Panc1 (cell line): ENCODE measurements around the gene TGFB3. TPM values are rescaled to one million over a fixed set of nuclear protein-coding genes. Genes with fewer than 3 reads are reported as not detected.

Source experiments
- ATAC-seq: fragments of 200-7000 bp; cut with Tn5 transposase; 2 replicates; pipeline ENCODE4 v1.9.1; 2020; ENCODE audit warnings: mild to moderate bottlenecking, moderate library complexity
- BruUV-seq: library from RNA; stranded (reverse); fragments of 400-500 nt; replicated peaks from 2 replicates; lab custom pipeline; 2021; lab: Mats Ljungman, UMichigan
- CTCF ChIA-PET: fragments of 300-600 bp; sonication (Branson Sonifier 250); formaldehyde crosslinking; loops from one replicate; lab custom pipeline; 2022; ENCODE audit warnings: antibody characterized with exemption; lab: Charles Lee
- POLR2A ChIA-PET: fragments of 300-600 bp; sonication (Branson Sonifier 250); formaldehyde crosslinking; loops from one replicate; lab custom pipeline; 2022; ENCODE audit warnings: antibody characterized with exemption; lab: Charles Lee
- DNase-seq: peaks from one replicate; pipeline ENCODE4 v3.0.0-alpha.2; 2010; ENCODE audit warnings: low read depth, low spot score
- H3K27ac ChIP-seq: 2 replicates; pipeline ENCODE4 v1.5.1; 2011; ENCODE audit warnings: mild to moderate bottlenecking, low read length, inconsistent platforms
- H3K27me3 ChIP-seq: fragments of 200-500 bp; sonication (Bioruptor generic); 2 replicates; pipeline ENCODE4 v1.6.0; 2014; ENCODE audit warnings: low read length, inconsistent platforms; ENCODE audit not compliant: control insufficient read depth, insufficient read depth
- H3K36me3 ChIP-seq: fragments of 200-500 bp; sonication (Bioruptor generic); 2 replicates; pipeline ENCODE4 v1.5.1; 2014; ENCODE audit warnings: inconsistent platforms, mild to moderate bottlenecking, low read length, moderate library complexity; ENCODE audit not compliant: control insufficient read depth, insufficient read depth
- H3K4me1 ChIP-seq: 2 replicates; pipeline ENCODE4 v1.5.1; 2011; ENCODE audit warnings: inconsistent platforms, mild to moderate bottlenecking, low read length, moderate library complexity; ENCODE audit not compliant: control insufficient read depth, insufficient read depth
- H3K4me3 ChIP-seq, 2 experiments: 2 replicates each; pipeline ENCODE4 v1.5.1; 2011 to 2012; ENCODE audit warnings: low read depth in 2 of 2, low read length in 2 of 2, mild to moderate bottlenecking in 2 of 2, inconsistent platforms in 1 of 2, moderate library complexity in 1 of 2
- H3K9me3 ChIP-seq: fragments of 200-500 bp; sonication (Bioruptor generic); 2 replicates; pipeline ENCODE4 v1.5.1; 2014; ENCODE audit warnings: low read depth, mild to moderate bottlenecking, inconsistent platforms, low read length, moderate library complexity; ENCODE audit not compliant: control insufficient read depth, insufficient read depth
- POLR2AphosphoS5 ChIP-seq: IDR thresholded peaks from 2 replicates; pipeline ENCODE4 v1.6.1; 2012; ENCODE audit warnings: mild to moderate bottlenecking, low read depth, low read length, moderate library complexity
- SIN3A ChIP-seq: IDR thresholded peaks from 2 replicates; pipeline ENCODE4 v1.6.1; 2012; ENCODE audit warnings: low read depth, mild to moderate bottlenecking, low read length, moderate library complexity, borderline replicate concordance; ENCODE audit not compliant: insufficient read depth
- TCF7L2 ChIP-seq: IDR thresholded peaks from 2 replicates; pipeline ENCODE4 v1.6.1; 2011; ENCODE audit warnings: mild to moderate bottlenecking, low read depth, low read length, inconsistent platforms
- in situ Hi-C: cut with HindIII; loops from 2 replicates; pipeline ENCODE4 v1.10.0; 2016; ENCODE audit warnings: low sequenced_read_pairs, low pct_unique_long_range_greater_than_20kb
- intact Hi-C: fragments of 100-400 bp; cut with micrococcal nuclease; formaldehyde crosslinking; loops from one replicate; pipeline ENCODE4 v1.10.0; 2022; ENCODE audit not compliant: unreplicated experiment
- total RNA-seq: library from RNA; stranded (reverse); gene quantifications from one replicate; pipeline ENCODE4 v1.2.1, GENCODE V29; 2021; ENCODE audit not compliant: unreplicated experiment
- TF ChIP-seq, protein P1 (sequence below), 2 experiments: IDR thresholded peaks; 2 replicates each; pipeline ENCODE4 v1.6.1; 2011 to 2012; ENCODE audit warnings: low read depth in 2 of 2, control low read depth in 1 of 2, low read length in 1 of 2, mild to moderate bottlenecking in 1 of 2, moderate library complexity in 1 of 2; ENCODE audit not compliant: insufficient read depth in 1 of 2
- TF ChIP-seq, protein P2 (sequence below): fragments of 450-650 bp; IDR thresholded peaks from 2 replicates; pipeline ENCODE4 v1.5.1; 2017; ENCODE audit warnings: mild to moderate bottlenecking

Gene TGFB3
- total RNA-seq, 1 experiment from 2014 or later: 9.6 TPM

DNA sequence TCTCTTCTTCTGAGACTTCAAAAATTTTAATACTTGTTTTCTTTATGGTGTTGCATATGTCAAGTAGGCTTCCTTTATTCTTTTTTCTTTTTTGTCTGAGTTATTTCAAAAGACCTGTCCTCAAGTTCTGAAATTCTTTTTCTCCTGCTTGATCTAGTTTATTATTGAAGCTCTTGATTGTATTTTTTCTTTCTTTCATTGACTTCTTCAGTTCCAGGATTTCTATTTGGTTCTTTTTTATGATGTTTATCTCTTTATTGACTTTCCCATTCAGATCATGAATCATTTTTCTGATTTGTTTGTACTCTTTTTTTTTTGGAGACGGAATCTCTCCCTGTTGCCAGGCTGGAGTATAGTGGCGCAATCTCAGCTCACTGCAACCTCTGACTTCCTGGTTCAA, 37.9 kb upstream of the TGFB3 start:
- BruUV-seq: no TSS peak
- ChIA-PET CTCF (no interaction called here), POLR2A (no interaction called here)
- ATAC-seq (no peak), DNase-seq (no peak)
- Histone ChIP-seq H3K27ac (no peak overlapping the region), H3K4me3 (no peak overlapping the region), H3K27me3 (no peaks in the 10 kb centered on the region), H3K36me3 (no peaks in the 10 kb centered on the region), H3K9me3 (peaks cover 9% of the 10 kb centered on the region; the same call in 1 of the 2 replicates), H3K4me1 (no peaks in the 10 kb centered on the region)
- TF ChIP-seq, protein P1, sequence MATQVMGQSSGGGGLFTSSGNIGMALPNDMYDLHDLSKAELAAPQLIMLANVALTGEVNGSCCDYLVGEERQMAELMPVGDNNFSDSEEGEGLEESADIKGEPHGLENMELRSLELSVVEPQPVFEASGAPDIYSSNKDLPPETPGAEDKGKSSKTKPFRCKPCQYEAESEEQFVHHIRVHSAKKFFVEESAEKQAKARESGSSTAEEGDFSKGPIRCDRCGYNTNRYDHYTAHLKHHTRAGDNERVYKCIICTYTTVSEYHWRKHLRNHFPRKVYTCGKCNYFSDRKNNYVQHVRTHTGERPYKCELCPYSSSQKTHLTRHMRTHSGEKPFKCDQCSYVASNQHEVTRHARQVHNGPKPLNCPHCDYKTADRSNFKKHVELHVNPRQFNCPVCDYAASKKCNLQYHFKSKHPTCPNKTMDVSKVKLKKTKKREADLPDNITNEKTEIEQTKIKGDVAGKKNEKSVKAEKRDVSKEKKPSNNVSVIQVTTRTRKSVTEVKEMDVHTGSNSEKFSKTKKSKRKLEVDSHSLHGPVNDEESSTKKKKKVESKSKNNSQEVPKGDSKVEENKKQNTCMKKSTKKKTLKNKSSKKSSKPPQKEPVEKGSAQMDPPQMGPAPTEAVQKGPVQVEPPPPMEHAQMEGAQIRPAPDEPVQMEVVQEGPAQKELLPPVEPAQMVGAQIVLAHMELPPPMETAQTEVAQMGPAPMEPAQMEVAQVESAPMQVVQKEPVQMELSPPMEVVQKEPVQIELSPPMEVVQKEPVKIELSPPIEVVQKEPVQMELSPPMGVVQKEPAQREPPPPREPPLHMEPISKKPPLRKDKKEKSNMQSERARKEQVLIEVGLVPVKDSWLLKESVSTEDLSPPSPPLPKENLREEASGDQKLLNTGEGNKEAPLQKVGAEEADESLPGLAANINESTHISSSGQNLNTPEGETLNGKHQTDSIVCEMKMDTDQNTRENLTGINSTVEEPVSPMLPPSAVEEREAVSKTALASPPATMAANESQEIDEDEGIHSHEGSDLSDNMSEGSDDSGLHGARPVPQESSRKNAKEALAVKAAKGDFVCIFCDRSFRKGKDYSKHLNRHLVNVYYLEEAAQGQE (IDR thresholded peaks at IDR 0.05; ENCODE audit: insufficient read depth in 1 of 2, low read depth in 2 of 2, low read length in 1 of 2): no peak
- TF ChIP-seq TCF7L2 (no peak), SIN3A (no peak), POLR2AphosphoS5 (no peak)
- TF ChIP-seq, protein P2, sequence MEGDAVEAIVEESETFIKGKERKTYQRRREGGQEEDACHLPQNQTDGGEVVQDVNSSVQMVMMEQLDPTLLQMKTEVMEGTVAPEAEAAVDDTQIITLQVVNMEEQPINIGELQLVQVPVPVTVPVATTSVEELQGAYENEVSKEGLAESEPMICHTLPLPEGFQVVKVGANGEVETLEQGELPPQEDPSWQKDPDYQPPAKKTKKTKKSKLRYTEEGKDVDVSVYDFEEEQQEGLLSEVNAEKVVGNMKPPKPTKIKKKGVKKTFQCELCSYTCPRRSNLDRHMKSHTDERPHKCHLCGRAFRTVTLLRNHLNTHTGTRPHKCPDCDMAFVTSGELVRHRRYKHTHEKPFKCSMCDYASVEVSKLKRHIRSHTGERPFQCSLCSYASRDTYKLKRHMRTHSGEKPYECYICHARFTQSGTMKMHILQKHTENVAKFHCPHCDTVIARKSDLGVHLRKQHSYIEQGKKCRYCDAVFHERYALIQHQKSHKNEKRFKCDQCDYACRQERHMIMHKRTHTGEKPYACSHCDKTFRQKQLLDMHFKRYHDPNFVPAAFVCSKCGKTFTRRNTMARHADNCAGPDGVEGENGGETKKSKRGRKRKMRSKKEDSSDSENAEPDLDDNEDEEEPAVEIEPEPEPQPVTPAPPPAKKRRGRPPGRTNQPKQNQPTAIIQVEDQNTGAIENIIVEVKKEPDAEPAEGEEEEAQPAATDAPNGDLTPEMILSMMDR: no peak
- intact Hi-C loops (no loop called here), in situ Hi-C loops (no loop called here)

DNA sequence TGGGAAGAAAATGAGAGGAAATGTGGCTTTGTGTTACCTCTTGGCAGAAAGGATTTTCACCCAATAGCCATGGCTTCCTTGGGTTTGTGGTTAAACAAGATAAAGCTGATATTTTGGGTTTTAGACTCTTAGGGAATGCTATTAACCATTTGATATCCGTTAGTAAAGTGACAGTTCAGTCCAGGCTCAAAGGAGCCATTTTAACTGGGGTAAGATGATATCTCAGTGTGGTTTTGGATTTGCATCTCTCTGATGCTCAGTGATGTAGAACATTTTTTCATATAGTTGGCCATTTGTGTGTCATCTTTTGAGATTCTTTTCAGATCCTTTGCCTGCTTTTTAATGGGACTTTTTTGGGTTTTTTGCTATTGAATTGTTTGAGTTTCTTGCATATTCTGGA, 33.9 kb upstream of the TGFB3 start:
- 0 out of 2 replicates have a peak, but pooled peaks cover 2% of the 10 kb centered on the region for H3K36me3 ChIP-seq
- no peak for ATAC-seq
- CTCF ChIA-PET: no interaction called here

More for the DNA sequence above, 33.9 kb upstream of the TGFB3 start:
- DNase-seq: no peak
- Histone ChIP-seq H3K4me1 (no peaks in the 10 kb centered on the region), H3K4me3 (no peak overlapping the region), H3K27ac (no peak overlapping the region), H3K9me3 (peaks cover 9% of the 10 kb centered on the region; the same call in 1 of the 2 replicates), H3K27me3 (no peaks in the 10 kb centered on the region)
- TF ChIP-seq, protein P1 (IDR thresholded peaks at IDR 0.05; ENCODE audit: insufficient read depth in 1 of 2, low read depth in 2 of 2, low read length in 1 of 2): no peak
- TF ChIP-seq, protein P2: no peak
- no peak for TF ChIP-seq POLR2AphosphoS5
- intact Hi-C loops: no loop called here
- POLR2A ChIA-PET: no interaction called here
- no TSS peak for BruUV-seq
- in situ Hi-C loops: no loop called here
